Stimulated activated CD8-positive, alpha-beta memory T cell treated with anti-CD3 and anti-CD28 coated beads, Interleukin-15, amount 100 ng/mL, for 1 hour (primary cell): Measurements from ENCODE around the gene GPBP1.
"Not testable (repeated sequence)": the region's sequence is repeated elsewhere in the genome, so short reads cannot be mapped to it uniquely, and the experiment has no call there.

ENCODE experiments used
- DNase-seq: peaks from one replicate; pipeline ENCODE4 v3.0.0-alpha.2; 2020; ENCODE audit warnings: low read depth

The GPBP1 gene

GRCh38 chr5:57211039-57211438 lies 37.2 kb downstream of the GPBP1 start:
- DNase-seq, result no peak

- DNase-seq, result no peak
Observed at GRCh38 chr5:57215629-57216195, 41.9 kb downstream of the GPBP1 start.

DNA sequence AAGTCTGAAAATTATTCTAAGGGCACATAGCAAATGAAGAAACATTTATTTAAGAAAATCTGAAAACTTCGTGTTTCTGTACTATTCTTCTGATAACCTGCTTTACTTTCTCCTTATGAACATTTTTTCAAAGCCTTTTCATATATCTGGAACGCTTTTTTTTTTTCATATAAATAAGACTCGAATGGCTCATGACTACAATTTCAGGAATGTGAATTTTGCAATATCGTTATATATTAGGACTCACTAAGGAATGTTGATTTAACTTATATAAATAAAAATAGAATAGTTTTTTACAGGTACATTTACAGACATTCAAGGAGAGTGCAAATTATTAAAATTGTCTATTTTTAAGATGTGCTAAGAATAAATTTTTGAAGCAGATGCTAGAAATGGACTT lies 42.9 kb downstream of the GPBP1 start:
- DNase-seq, result no peak

- no peak for DNase-seq
Observed at GRCh38 chr5:57219386-57219785, 45.5 kb downstream of the GPBP1 start.

GRCh38 chr5:57221049-57221568 lies 47.2 kb downstream of the GPBP1 start:
- DNase-seq, result no peak

DNA sequence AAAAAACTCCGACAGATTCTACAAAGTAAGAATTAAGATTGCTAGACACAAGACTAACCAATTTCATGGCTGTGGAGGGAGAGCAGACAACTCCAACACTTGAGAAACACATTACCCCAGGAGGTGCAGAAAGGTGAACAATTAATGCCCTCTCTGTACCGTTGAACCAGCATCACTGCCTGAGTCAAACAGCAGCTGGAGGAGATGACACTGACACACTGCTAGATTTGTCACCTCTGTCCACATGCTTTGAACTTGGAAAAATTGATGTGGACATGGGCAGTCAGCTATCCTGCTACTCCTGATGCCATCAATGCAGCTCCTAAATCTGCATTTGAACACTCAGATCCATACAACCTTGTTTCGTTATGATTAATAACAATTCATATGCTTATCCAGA lies 51.7 kb downstream of the GPBP1 start:
- no peak for DNase-seq

- DNase-seq, result no peak
Observed at GRCh38 chr5:57229313-57229712, 55.5 kb downstream of the GPBP1 start.

DNA sequence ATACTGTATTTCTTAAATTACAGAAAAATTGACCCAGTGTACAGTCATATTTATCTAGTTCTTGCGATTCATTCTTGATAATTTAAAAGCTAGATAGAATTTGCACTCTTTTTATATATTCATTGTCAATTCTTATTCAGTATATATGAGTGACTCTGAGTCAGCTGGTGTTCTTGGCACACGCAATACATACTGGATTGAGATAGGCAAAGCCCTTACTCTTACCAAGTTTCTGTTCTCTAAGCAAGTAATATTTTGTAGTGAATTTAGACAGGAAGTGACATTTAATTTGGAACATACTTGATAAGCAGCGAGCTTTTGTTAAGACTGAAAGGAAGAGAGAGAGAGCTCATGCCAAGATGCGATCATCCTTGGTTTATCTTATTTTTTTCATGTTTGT lies 57.7 kb downstream of the GPBP1 start:
- no peak for DNase-seq

DNA sequence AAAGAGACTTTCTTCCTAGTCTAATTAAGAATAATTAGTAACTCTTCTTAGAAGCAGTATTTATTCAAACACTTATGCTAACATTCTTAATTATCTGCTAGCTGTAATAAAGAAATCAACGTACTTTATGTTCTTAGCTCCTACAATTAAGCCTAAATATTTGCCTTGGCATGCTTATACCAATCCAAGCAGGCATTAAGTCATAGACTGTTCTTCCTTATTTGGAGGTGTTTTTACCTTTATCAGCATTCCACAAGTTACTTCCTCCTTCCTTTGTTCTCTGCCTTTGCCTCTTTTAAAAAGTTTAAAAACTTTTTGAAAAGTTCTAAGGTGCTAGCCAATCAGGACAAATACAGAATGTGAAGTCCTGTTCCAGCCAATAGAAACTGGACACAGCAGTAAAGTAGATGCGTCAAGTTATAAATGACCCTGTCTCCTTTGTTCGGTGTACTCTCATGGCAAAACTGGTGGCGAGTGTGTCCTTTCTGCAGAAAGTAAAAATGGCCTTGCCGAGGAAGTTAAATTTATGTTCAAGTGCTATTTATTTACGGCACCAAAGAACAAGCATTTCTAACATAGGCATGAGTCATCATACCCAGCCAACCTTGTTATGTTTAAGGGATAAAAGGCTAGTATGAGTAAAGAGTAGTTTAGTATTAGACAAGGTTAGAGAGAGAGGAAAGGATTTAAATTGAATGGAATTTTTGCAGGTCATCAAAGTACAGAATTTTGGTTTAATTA lies 58.6 kb downstream of the GPBP1 start:
- no peak for DNase-seq

- DNase-seq, result no peak
Observed at GRCh38 chr5:57243286-57244137, 69.7 kb downstream of the GPBP1 start.

DNA sequence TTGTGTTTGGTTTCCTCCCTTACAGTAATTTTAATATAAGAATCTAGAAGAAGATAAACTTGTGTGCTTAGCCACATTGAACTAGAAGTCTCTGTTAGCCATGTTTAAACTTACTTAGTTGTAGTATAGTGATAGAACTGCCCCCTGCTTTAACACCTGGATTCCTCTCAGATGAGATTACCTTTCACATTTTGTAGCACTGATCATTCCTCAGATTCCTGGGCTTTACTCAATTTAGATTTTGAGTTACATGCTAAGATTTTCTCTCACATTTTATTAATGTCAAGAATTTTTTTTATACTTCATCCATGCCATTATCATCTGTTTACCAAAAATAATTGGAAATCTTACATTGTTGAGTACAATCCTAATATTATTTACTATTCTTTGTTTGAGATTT lies 70.5 kb downstream of the GPBP1 start:
- no peak for DNase-seq

DNA sequence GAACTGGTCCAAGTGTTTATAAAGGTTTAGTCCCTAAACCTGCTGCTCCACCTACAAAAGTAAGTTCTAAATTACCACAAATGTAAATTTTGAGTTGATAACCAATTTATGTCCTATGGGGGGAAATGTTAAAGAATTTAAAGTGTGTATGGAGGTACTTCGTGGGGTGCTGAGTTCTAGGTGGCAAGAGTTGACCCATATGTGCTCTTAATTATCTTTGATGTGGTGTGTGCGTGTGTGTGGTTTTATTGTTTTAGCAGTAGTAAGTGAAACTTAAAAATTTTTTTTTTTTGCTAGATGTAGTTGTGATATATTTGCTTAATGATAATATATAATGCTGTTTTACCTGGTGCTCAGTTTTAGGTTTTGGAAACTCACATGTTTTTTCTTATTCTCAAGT lies 72.6 kb downstream of the GPBP1 start:
- DNase-seq, result no peak

- DNase-seq, result no peak
Observed at GRCh38 chr5:57247765-57248164, 73.9 kb downstream of the GPBP1 start.

DNA sequence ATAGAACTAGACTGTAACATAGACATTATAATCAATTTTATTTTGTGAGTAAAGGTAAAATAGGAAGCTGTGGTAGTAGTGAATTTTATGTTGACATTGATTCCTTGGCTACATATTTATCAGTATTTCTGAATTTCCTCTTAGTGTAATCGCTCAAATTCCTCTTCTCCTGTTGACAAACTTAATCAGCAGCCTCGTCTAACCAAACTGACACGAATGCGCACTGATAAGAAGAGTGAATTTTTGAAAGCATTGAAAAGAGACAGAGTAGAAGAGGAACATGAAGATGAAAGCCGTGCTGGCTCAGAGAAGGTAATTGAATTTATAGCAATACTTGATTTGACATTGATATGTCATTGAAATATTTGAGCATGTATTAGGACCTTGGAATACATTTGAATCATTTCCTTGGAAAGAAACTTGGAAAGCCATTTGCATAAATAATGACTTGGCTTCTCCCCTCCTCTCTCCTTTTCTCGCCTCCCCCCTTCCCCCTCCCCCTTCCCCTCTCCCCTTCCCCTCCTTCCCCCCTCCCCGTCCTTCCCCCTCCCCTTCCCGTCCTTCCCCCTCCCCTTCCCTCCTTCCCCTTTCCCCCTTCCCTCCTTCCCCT lies 75.5 kb downstream of the GPBP1 start:
- DNase-seq, result no peak

DNA sequence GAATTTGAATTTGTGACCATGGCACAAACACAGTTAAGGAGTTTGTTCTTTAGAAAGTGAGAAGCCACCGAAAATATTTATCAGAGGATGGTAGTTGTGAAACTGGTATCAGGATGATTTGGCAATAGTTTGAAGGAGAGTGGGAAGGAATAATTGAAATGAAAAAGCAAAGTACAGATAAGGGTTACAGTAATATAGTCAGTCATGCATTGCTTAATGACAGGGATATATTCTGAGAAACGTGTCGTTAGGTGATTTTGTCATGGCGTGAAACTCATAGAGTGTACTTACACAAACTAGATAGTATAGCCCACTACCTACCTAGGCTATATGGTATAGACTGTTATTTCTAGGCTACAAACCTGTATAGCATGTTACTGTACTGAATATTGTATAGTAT lies 84.2 kb downstream of the GPBP1 start:
- no peak for DNase-seq

DNA sequence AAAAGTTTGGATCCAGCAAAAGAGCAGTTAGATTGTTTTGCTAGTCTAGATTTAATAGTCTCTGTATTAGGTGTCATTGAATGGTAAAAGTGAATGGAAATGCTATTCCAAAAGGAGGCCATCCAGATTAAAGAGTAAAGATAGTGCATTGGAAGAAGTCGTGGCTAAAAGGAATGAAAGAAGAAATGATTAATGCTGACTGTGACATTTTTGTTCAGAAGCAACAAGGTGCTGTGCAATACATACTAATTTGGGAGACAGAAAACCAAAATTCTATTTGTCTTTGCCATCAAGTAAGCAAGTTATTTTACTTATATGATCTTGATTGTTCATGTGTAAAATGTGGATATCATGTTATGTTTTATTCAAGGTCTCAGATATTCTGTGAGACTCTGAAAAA lies 85.1 kb downstream of the GPBP1 start:
- DNase-seq, result no peak

DNA sequence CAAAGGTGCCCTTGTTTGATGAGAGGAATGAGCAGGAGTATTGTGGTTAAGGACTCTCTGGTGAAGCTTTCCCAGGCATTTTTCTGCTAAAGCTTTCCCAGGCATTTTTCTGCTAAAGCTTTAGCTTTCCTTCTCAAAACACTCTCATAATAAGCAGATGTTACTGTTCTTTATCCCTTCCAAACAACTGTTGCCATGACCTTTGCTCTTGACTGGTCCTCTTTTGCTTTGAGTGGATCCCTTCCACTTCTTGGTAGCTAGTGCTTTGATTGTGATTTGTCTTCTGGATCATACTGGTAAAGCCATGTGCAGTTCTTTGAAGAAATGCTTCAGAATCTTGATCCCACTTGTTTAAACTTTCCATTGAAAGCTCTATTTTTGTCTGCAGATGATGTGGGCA lies 85.8 kb downstream of the GPBP1 start:
- DNase-seq, result no peak

- no peak for DNase-seq
Observed at GRCh38 chr5:57262541-57262940, 88.7 kb downstream of the GPBP1 start.

GRCh38 chr5:57267805-57268204 lies 93.9 kb downstream of the GPBP1 start:
- DNase-seq, result no peak

DNA sequence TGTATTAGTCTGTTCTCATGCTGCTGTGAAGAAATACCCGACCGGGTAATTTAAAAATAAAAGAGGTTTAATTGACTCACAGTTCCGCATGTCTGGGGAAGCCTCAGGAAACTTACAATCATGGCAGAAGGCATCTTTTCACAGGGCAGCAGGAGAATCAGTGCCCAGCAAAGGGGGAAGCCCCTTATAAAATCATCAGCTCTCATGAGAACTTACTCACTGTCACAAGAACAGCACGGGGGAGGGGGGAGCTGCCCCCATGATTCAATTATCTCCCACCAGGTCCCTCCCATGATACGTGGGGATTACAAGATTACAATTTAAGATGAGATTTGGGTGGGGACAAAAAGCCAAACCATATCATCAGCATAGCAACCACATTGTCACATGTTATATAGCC lies 102.5 kb downstream of the GPBP1 start:
- DNase-seq, result no peak

- no peak for DNase-seq
Observed at GRCh38 chr5:57277085-57277484, 103.2 kb downstream of the GPBP1 start.

- no peak for DNase-seq
Observed at GRCh38 chr5:57280853-57281252, 107.0 kb downstream of the GPBP1 start.

DNA sequence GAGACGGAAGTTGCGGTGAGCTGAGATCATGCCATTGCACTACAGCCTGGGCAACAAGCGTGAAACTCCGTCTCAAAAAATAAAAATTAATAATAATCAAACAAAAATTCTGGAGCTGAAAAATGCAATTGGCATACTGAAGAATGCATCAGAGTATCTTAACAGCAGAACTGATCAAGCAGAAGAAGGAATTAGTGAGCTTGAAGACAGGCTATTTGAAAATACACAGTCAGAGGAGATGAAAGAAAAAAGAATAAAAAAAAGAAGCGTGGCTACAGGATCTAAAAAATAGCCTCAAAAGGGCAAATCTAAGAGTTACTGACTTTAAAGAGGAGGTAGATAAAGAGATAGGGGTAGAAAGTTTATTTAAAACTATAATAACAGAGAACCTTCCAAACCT lies 111.2 kb downstream of the GPBP1 start:
- not testable (repeated sequence) for DNase-seq
